NK-92 (cell line): ENCODE data around the gene FAF1.

ENCODE experiments used
- DNase-seq: peaks from one replicate; lab custom pipeline; 2025; ENCODE audit not compliant: unreplicated experiment; lab: John Stamatoyannopoulos, UW

The FAF1 gene

GRCh38 chr1:50704126-50704525 lies 255.9 kb downstream of the FAF1 start:
- DNase-seq, result no peak

- DNase-seq, result no peak
Measured at GRCh38 chr1:50703240-50703639, 256.8 kb downstream of the FAF1 start.

GRCh38 chr1:50702395-50702794 lies 257.7 kb downstream of the FAF1 start:
- no peak for DNase-seq

DNA sequence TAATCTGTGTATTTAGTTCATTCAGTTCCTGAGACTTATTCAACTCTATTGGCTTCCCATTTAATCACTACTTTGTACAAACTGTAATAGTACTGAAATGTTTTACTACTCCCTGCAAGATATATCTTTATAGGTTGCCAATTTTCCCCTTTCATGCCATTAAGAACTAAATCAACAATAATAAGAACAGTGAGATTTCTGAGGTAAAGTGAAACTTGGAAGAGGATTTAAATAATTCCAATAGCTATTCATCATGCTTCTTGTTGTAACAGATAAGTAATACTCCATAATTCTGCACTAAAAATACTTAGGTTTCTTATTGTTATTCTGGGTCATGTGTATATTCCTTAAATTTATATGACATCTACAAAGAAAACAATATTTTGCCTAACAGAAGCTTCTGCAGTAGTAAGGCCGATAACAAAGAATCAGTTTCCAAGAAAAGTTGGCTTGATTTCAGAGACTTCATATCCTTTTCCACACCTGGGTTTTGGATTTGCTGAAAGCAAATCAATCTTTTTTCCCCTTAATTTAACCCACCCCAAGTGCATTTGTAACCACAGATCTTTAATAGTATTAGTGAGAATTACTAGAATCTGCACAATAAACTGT lies 258.3 kb downstream of the FAF1 start:
- DNase-seq, result no peak

DNA sequence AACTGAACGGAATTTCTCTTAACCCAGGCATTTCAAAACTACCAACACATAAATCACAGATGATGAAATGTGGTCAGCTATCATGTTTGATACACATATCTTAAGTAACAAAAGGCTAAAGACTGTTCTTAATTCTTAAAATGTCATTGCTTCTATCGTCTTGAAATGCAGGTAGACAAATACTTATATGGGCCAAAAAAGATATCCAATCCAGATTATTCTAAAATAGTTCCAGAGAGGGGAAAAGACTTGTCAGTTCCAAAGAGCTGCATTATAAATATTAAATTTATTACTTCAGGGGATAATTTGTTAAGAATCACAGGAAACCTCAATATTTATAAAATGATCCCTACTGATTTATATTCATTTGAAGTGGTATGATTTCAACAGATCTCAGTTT lies 259.4 kb downstream of the FAF1 start:
- DNase-seq, result no peak

- DNase-seq, result no peak
Measured at GRCh38 chr1:50700214-50700613, 259.9 kb downstream of the FAF1 start.

GRCh38 chr1:50699795-50700194 lies 260.3 kb downstream of the FAF1 start:
- no peak for DNase-seq

GRCh38 chr1:50697440-50698421 lies 262.3 kb downstream of the FAF1 start:
- no peak for DNase-seq

- no peak for DNase-seq
Measured at GRCh38 chr1:50693829-50694228, 266.2 kb downstream of the FAF1 start.

DNA sequence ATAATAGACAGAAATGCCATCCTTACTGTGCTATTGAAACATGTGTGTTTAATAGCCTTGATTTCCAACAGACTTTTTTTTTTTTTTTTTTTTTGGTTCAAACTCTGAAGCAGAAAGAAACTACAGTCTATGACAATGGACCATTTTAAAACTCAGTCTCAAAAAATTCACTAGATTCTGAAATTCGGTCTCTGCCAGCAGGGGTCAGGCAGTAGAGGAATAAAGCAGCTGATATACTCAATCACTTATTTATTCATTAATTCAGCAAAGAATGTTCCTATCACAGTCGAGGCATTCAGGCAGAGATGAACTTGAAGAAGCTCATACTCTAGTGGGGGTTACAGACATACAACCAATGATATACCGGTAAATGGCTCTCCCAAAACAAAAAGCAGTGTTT lies 275.9 kb downstream of the FAF1 start:
- DNase-seq, result no peak

- DNase-seq, result no peak
Measured at GRCh38 chr1:50681931-50682330, 278.1 kb downstream of the FAF1 start.

- DNase-seq, result no peak
Measured at GRCh38 chr1:50667710-50668356, 292.2 kb downstream of the FAF1 start.

- DNase-seq, result no peak
Measured at GRCh38 chr1:50667272-50667671, 292.8 kb downstream of the FAF1 start.

DNA sequence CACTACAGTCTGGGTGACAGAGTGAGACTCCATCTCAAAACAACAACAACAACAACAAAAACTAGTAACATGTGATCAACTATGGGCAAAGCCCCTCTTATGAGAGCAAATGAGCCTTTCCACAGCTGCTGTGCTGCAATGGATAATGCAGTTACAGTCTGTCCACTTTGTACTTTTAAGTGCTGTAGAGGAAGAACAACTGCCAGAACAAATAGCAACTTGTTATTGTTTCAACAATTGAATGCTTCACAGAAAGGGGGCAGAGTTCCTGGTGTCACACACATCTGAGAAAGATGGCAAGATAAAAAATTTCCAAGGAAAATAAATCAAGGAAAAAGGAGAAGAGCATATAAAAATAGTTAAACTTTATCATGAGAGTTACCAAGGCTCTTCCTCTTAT lies 293.2 kb downstream of the FAF1 start:
- no peak for DNase-seq

DNA sequence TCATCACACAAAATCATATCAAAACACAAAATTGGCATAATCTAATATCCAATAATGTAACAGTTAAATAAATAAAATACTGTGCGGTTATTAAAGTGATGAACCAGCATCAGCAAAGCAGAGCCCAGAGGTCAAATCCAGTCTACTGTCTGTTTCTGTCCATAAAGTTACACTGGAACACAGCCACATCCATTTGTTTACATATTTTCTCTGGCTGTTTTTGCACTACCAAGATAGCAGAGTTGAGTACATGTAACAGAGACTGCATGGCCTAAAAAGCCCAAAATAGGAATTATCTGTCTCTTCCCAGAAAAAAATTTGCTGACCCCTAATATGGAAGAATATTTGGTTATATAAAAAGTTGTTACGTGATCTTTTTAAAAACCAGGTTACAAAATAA lies 294.7 kb downstream of the FAF1 start:
- DNase-seq, result no peak

GRCh38 chr1:50661626-50662025 lies 298.4 kb downstream of the FAF1 start:
- no peak for DNase-seq

DNA sequence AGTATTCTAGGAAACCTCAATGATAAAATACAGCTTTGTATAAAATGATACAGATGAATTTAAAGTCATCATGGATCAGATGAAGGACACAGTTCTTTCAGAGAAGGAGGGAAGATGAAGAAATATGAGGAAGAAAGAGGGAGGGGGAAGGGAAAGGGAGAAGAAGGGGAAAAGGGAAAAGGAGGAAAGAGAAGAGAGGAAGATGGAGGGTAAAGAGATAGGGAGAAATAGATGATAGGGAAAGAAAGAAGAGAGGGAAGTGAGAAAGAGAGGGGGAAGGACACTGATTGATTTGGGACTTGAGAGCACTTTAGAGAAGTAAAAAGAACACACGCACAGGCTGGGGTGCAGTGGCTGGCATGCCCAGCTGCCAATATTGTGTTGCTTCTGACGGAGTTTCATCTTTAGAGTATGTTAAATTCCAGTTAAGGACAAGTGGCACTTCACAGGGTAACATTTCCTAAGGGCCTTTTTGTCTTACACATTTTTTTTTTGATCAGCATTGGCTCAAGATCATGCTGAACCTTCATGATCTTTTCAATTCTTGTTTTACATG lies 300.9 kb downstream of the FAF1 start:
- DNase-seq, result no peak

GRCh38 chr1:50658459-50659076 lies 301.5 kb downstream of the FAF1 start:
- no peak for DNase-seq

GRCh38 chr1:50656931-50657330 lies 303.1 kb downstream of the FAF1 start:
- DNase-seq, result no peak

GRCh38 chr1:50651476-50652263 lies 308.4 kb downstream of the FAF1 start:
- DNase-seq, result no peak
